ENCODE results near the gene ARL16. TPM values are rescaled to one million over a fixed set of nuclear protein-coding genes. Genes with fewer than 3 reads are reported as not detected.
A peak's percentile ranks its signal among the peaks of the same experiment; 100 is the strongest.

Gene ARL16
- total RNA-seq, 1 donor from 2014 or later, result 38.6 TPM

- Histone ChIP-seq H3K9ac (ENCODE audit: low read length) (peak within 1 kb of the TSS; percentile 93), H3K4me1 (ENCODE audit: insufficient read depth, low read length) (peaks cover 17% of the 10 kb centered on the region), H3K4me2 (ENCODE audit: low read length) (peak within 1 kb of the TSS; percentile 97), H4K20me1 (ENCODE audit: insufficient read depth, low read length) (peaks cover 20% of the 10 kb centered on the region), H3K27me3 (ENCODE audit: insufficient read depth, low read length) (no peaks in the 10 kb centered on the region), H2AFZ (ENCODE audit: low read depth, low read length) (peak within 1 kb of the TSS; percentile 61), H3K9me3 (ENCODE audit: insufficient read depth, low read depth, low read length) (no peaks in the 10 kb centered on the region), H3K79me2 (ENCODE audit: insufficient read depth, low read length) (peaks cover 53% of the 10 kb centered on the region), H3K36me3 (ENCODE audit: insufficient read depth, low read length) (peaks cover 8% of the 10 kb centered on the region), H3K27ac (ENCODE audit: low read depth, low read length) (peak within 1 kb of the TSS; percentile 79), H3K4me3 (ENCODE audit: insufficient read depth, low read depth, low read length) (peak within 1 kb of the TSS; percentile 84)
- DNase-seq (ENCODE audit: low read depth), result peak; percentile 94
- Mint-ChIP-seq H3K27ac (ENCODE audit: unreplicated experiment) (peak within 1 kb of the TSS; percentile 96), H3K27me3 (ENCODE audit: low read depth, unreplicated experiment) (no peaks in the 10 kb centered on the region), H3K9me3 (ENCODE audit: unreplicated experiment) (no peaks in the 10 kb centered on the region), H3K4me1 (ENCODE audit: low read depth, unreplicated experiment) (peaks cover 18% of the 10 kb centered on the region), H3K4me3 (ENCODE audit: unreplicated experiment) (peak within 1 kb of the TSS; percentile 93), H3K36me3 (ENCODE audit: low read depth, unreplicated experiment) (peaks cover 4% of the 10 kb centered on the region)
- TF ChIP-seq CTCF (IDR thresholded peaks at IDR 0.05; ENCODE audit: insufficient read depth, low read depth, low read length), result no peak
- no peak for TF ChIP-seq EZH2 (IDR thresholded peaks at IDR 0.05; ENCODE audit: insufficient read depth, low read length)
- FAIRE-seq, result no peak
These were observed 17.0 kb downstream of the ARL16 start, which contains the start of the genes CCDC137 and OXLD1 for GRCh38 chr17:81666342-81667191. Gene CCDC137 (plus strand): TSS chr17:81666737. CDS start chr17:81666767, 30 bp downstream. Gene OXLD1 (minus strand): TSS chr17:81666605. CDS start chr17:81666577, 28 bp downstream.

DNA sequence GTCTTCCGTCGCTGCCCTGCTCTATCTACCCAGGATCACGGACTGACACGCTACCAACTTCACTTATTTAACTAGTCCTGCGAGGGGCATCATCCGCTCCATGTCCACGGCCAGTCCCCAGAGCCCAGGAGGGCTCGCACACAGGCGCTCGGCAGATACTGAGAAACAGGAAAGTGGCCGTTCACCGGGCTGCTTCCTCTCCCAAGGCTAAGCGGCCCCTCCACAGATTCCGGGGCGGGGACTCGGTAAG is 17.6 kb downstream of the ARL16 start:
- H3K9ac ChIP-seq (ENCODE audit: low read length), result peak overlapping the region; percentile 93
- TF ChIP-seq EZH2 (IDR thresholded peaks at IDR 0.05; ENCODE audit: insufficient read depth, low read length) (no peak), CTCF (IDR thresholded peaks at IDR 0.05; ENCODE audit: insufficient read depth, low read depth, low read length) (no peak)
- peaks cover 3% of the 10 kb centered on the region for H3K36me3 Mint-ChIP-seq (ENCODE audit: low read depth, unreplicated experiment)
- peaks cover 17% of the 10 kb centered on the region for H3K4me1 ChIP-seq (ENCODE audit: insufficient read depth, low read length)
- FAIRE-seq (no peak), DNase-seq (ENCODE audit: low read depth) (no peak)
- peak overlapping the region; percentile 97 for H3K4me2 ChIP-seq (ENCODE audit: low read length)
- peaks cover 18% of the 10 kb centered on the region for H3K4me1 Mint-ChIP-seq (ENCODE audit: low read depth, unreplicated experiment)
- peak overlapping the region; percentile 77 for H3K27ac ChIP-seq (ENCODE audit: low read depth, low read length)
- H3K9me3 ChIP-seq (ENCODE audit: insufficient read depth, low read depth, low read length), result no peaks in the 10 kb centered on the region
- H3K27me3 ChIP-seq (ENCODE audit: insufficient read depth, low read length), result no peaks in the 10 kb centered on the region
- H3K79me2 ChIP-seq (ENCODE audit: insufficient read depth, low read length), result peaks cover 53% of the 10 kb centered on the region
- no peaks in the 10 kb centered on the region for H3K9me3 Mint-ChIP-seq (ENCODE audit: unreplicated experiment)
- peak overlapping the region; percentile 61 for H2AFZ ChIP-seq (ENCODE audit: low read depth, low read length)
- no peaks in the 10 kb centered on the region for H3K27me3 Mint-ChIP-seq (ENCODE audit: low read depth, unreplicated experiment)
- peaks cover 14% of the 10 kb centered on the region for H4K20me1 ChIP-seq (ENCODE audit: insufficient read depth, low read length)
- peak overlapping the region; percentile 84 for H3K4me3 ChIP-seq (ENCODE audit: insufficient read depth, low read depth, low read length)
- H3K36me3 ChIP-seq (ENCODE audit: insufficient read depth, low read length), result peaks cover 4% of the 10 kb centered on the region
- H3K4me3 Mint-ChIP-seq (ENCODE audit: unreplicated experiment), result peak overlapping the region; percentile 93
- peak overlapping the region; percentile 96 for H3K27ac Mint-ChIP-seq (ENCODE audit: unreplicated experiment)

Measured in astrocyte (in vitro differentiated cells and primary cell).